K562 (cell line): ENCODE data around the gene MAP3K7. TPM values are rescaled to one million over a fixed set of nuclear protein-coding genes. Genes with fewer than 3 reads are reported as not detected.
A peak's percentile ranks its signal among the peaks of the same experiment; 100 is the strongest.

ENCODE experiments used
- ATAC-seq: fragments of 200-7000 bp; cut with Tn5 transposase; 3 replicates; pipeline ENCODE4 v1.9.1; 2020; ENCODE audit warnings: moderate library complexity
- BruUV-seq: library from RNA; stranded (reverse); fragments of 400-500 nt; replicated peaks from 2 replicates; lab custom pipeline; 2021; lab: Mats Ljungman, UMichigan
- CTCF ChIA-PET: fragments of 300-600 bp; formaldehyde crosslinking; extraction: SDS; loops from one replicate; lab custom pipeline; 2021; ENCODE audit warnings: low intra/inter-chr PET ratio; lab: Yijun Ruan, JAX
- POLR2A ChIA-PET: fragments of 300-600, 350-650 bp; sonication (Branson Sonifier 250); formaldehyde crosslinking; extraction: SDS; loops from one replicate; lab custom pipeline; 2021; ENCODE audit warnings: antibody characterized with exemption, inconsistent platforms; lab: Yijun Ruan, JAX
- DNase-seq, 4 experiments: peaks; one replicate each; pipeline versions ENCODE4 v3.0.0 to v3.0.0-alpha.2; 2011 to 2018; ENCODE audit warnings: low spot score in 3 of 4, mixed read lengths in 3 of 4; ENCODE audit errors: extremely low read depth in 1 of 4
- FAIRE-seq: peaks from 2 replicates; lab custom pipeline; 2011; peaks lifted over from hg19 to GRCh38; lab: Jason Lieb, UNC
- H2AFZ ChIP-seq: 2 replicates; pipeline ENCODE4 v1.6.0; 2011; ENCODE audit warnings: low read depth, low read length, control low read depth, inconsistent platforms
- H3K27ac ChIP-seq: fragments of 200-600 bp; 3 replicates; pipeline ENCODE4 v1.8.0; 2011; ENCODE audit warnings: low read depth, mild to moderate bottlenecking, control low read depth, inconsistent platforms, low read length, moderate library complexity, mixed read lengths; ENCODE audit errors: extremely low read depth
- H3K27me3 ChIP-seq, 2 experiments: fragments of 300-600 bp in 1 of 2; 2 replicates in 1 of 2; 3 replicates in 1 of 2; pipeline versions ENCODE4 v1.6.0 to v1.8.0; 2011; ENCODE audit warnings: inconsistent platforms in 2 of 2, low read length in 2 of 2, mild to moderate bottlenecking in 1 of 2, mixed read lengths in 1 of 2, moderate library complexity in 1 of 2; ENCODE audit not compliant: control insufficient read depth in 2 of 2, insufficient read depth in 2 of 2
- H3K36me3 ChIP-seq: fragments of 300-600 bp; 3 replicates; pipeline ENCODE4 v1.8.0; 2011; ENCODE audit warnings: mild to moderate bottlenecking, low read length, inconsistent platforms; ENCODE audit not compliant: control insufficient read depth, insufficient read depth
- H3K4me1 ChIP-seq, 2 experiments: fragments of 200-600 bp in 1 of 2; replicated peaks in 1 of 2; 2 replicates in 1 of 2; 3 replicates in 1 of 2; pipeline versions ENCODE4 v1.5.1 to v1.8.0; 2011; ENCODE audit warnings: inconsistent platforms in 2 of 2, low read length in 2 of 2, mild to moderate bottlenecking in 1 of 2, mixed read lengths in 1 of 2, moderate library complexity in 1 of 2; ENCODE audit not compliant: control insufficient read depth in 2 of 2, insufficient read depth in 2 of 2
- H3K4me2 ChIP-seq: 2 replicates; pipeline ENCODE4 v1.6.1; 2011; ENCODE audit warnings: low read length, control low read depth, inconsistent platforms, mixed read lengths; ENCODE audit not compliant: insufficient read depth
- H3K4me3 ChIP-seq: fragments of 200-600 bp; sonication (generic), shearing (Covaris generic); 2 replicates; pipeline ENCODE4 v1.5.1; 2016; ENCODE audit warnings: control low read depth, inconsistent platforms
- H3K79me2 ChIP-seq: fragments of 200-600 bp; 3 replicates; pipeline ENCODE4 v1.8.0; 2011; ENCODE audit warnings: low read length, inconsistent platforms; ENCODE audit not compliant: control insufficient read depth, insufficient read depth
- H3K9ac ChIP-seq, 2 experiments: 2 replicates each; pipeline versions ENCODE4 v1.6.0 to v1.6.1; 2011; ENCODE audit warnings: low read depth in 2 of 2, low read length in 2 of 2, control low read depth in 1 of 2, inconsistent platforms in 1 of 2, mild to moderate bottlenecking in 1 of 2, mixed read lengths in 1 of 2; ENCODE audit not compliant: insufficient read depth in 1 of 2
- H3K9me1 ChIP-seq: one replicate; pipeline ENCODE4 v1.6.0; 2011; ENCODE audit warnings: inconsistent platforms, mild to moderate bottlenecking, low read length, moderate library complexity; ENCODE audit not compliant: control insufficient read depth, insufficient read depth
- H3K9me3 ChIP-seq: replicated peaks from 2 replicates; pipeline ENCODE4 v1.5.1; 2011; ENCODE audit warnings: low read depth, low read length, inconsistent platforms; ENCODE audit not compliant: control insufficient read depth, insufficient read depth
- H4K20me1 ChIP-seq: replicated peaks from 2 replicates; pipeline ENCODE4 v1.6.1; 2011; ENCODE audit warnings: low read length, inconsistent platforms, mixed read lengths; ENCODE audit not compliant: control insufficient read depth, insufficient read depth
- ETV1 ChIP-seq: fragments of 450-650 bp; conservative IDR thresholded peaks from 2 replicates; pipeline ENCODE4 v1.6.1; 2016; ENCODE audit warnings: missing genetic modification characterization, control low read depth, low read depth, missing compliant biosample characterization
- HDAC3 ChIP-seq: fragments of 450-650 bp; IDR thresholded peaks from 2 replicates; pipeline ENCODE4 v1.6.1; 2018; ENCODE audit warnings: borderline replicate concordance, mild to moderate bottlenecking, moderate library complexity; ENCODE audit not compliant: partially characterized antibody
- HDAC8 ChIP-seq: fragments of 450-650 bp; IDR thresholded peaks from 2 replicates; pipeline ENCODE4 v1.6.1; 2016; ENCODE audit warnings: mild to moderate bottlenecking, missing genetic modification characterization, moderate library complexity, missing compliant biosample characterization
- NFYB ChIP-seq: IDR thresholded peaks from 2 replicates; pipeline ENCODE4 v1.6.1; 2011; ENCODE audit warnings: mild to moderate bottlenecking, moderate library complexity; ENCODE audit not compliant: insufficient read length; ENCODE audit errors: extremely low read depth
- RFX7 ChIP-seq: fragments of 250-450 bp; sonication (Bioruptor Pico); IDR thresholded peaks from 2 replicates; pipeline ENCODE4 v1.5.1; 2021; ENCODE audit warnings: mild to moderate bottlenecking
- THRAP3 ChIP-seq: fragments of 450-650 bp; IDR thresholded peaks from 2 replicates; pipeline ENCODE4 v1.6.1; 2016; ENCODE audit warnings: mild to moderate bottlenecking, inconsistent platforms, borderline replicate concordance
- ZNF121 ChIP-seq: sonication (generic); formaldehyde crosslinking; conservative IDR thresholded peaks from 2 replicates; pipeline ENCODE4 v1.8.0; 2022; ENCODE audit warnings: missing genetic modification reagents
- ZSCAN29 ChIP-seq: fragments of 450-650 bp; IDR thresholded peaks from 2 replicates; pipeline ENCODE4 v1.6.1; 2017
- WGBS: fragments of 100-300 bp; shearing (Covaris generic); methylation state at CpG from one replicate; pipeline ENCODE4 v1.1.6; 2016; ENCODE audit warnings: low coverage, mixed read lengths; ENCODE audit not compliant: insufficient coverage; ENCODE audit errors: missing lambda C conversion rate; 5-methylcytosine and 5-hydroxymethylcytosine counted together
- in situ Hi-C: fragments of 300-500 bp; cut with MboI; formaldehyde crosslinking; loops from 4 replicates; pipeline ENCODE4 v1.15.0; 2018; ENCODE audit warnings: inconsistent platforms, mixed read lengths
- intact Hi-C: fragments of 100-400 bp; cut with micrococcal nuclease; formaldehyde crosslinking; loops from 2 replicates; pipeline ENCODE4 v1.14.2; 2022
- polyA plus RNA-seq, 8 experiments: library from polyadenylated mRNA; depleted of rRNA in 4 of 8; stranded (reverse) in 5 of 8; unstranded in 3 of 8; fragments of >200 nt; fragmentation: Nextera tagmentation in 2 of 8; fragmentation: Illumina TruSeq in 1 of 8; extraction: Ambion mirVana in 2 of 8; extraction: Trizol in 1 of 8; gene quantifications; 2 replicates each; pipeline versions ENCODE4 v1.2.1 to v1.2.3, GENCODE V29; 2011 to 2014; ENCODE audit warnings: inconsistent platforms in 1 of 8, missing spikeins in 1 of 8
- total RNA-seq, 7 experiments: library from RNA; depleted of rRNA in 6 of 7; stranded (reverse); fragments of >200 nt in 6 of 7; fragmentation: Illumina TruSeq in 2 of 7; extraction: Trizol in 2 of 7; gene quantifications; 2 replicates each; pipeline versions ENCODE4 v1.2.1 to v1.2.3, GENCODE V29; 2011 to 2021; ENCODE audit warnings: low replicate concordance in 1 of 7

The MAP3K7 gene
- total and polyA plus RNA-seq, 9 of the 15 experiments (the other 6 are each of a cell fraction or from before 2014, with no cell fraction given) = 13.4 to 60.9 (median 34.8) TPM

GRCh38 chr6:90525421-90525820 is 61.5 kb downstream of the MAP3K7 start:
- POLR2A ChIA-PET = no interaction called here
- H3K79me2 ChIP-seq = no peaks in the 10 kb centered on the region
- H3K27me3 ChIP-seq = no peaks in the 10 kb centered on the region
- no peak overlapping the region for H3K9ac ChIP-seq
- DNase-seq (no peak), ATAC-seq (no peak), FAIRE-seq (no peak)
- H3K4me3 ChIP-seq = no peak overlapping the region
- in situ Hi-C loops = no loop called here
- 95% methylated on average over 4 of the region's 4 CpGs for WGBS
- no peaks in the 10 kb centered on the region; a peak in 1 of 5 replicates for H3K4me1 ChIP-seq
- BruUV-seq = no TSS peak
- intact Hi-C loops = no loop called here
- TF ChIP-seq ETV1 (tag) = no peak
- no peak for TF ChIP-seq HDAC8 (tag)
- no peak for TF ChIP-seq RFX7
- TF ChIP-seq ZNF121 (CRISPR knock-in tag) = peak; percentile 52
- no peak for TF ChIP-seq HDAC3
- no peak for TF ChIP-seq NFYB
- no peak for TF ChIP-seq THRAP3
- TF ChIP-seq ZSCAN29 = no peak
- TF ChIP-seq, all 486 proteins: peak for 1
- Histone ChIP-seq H3K4me2 (no peak overlapping the region), H4K20me1 (no peaks in the 10 kb centered on the region), H3K9me3 (no peaks in the 10 kb centered on the region), H3K9me1 (no peaks in the 10 kb centered on the region), H2AFZ (no peak overlapping the region), H3K36me3 (peaks cover 45% of the 10 kb centered on the region; the same call in 2 of the 3 replicates), H3K27ac (no peak overlapping the region)
- CTCF ChIA-PET = no interaction called here
